Testis (tissue), 3 donors: ENCODE measurements around the gene RGS6. TPM values are rescaled to one million over a fixed set of nuclear protein-coding genes. Genes with fewer than 3 reads are reported as not detected.

Experiments
- DNase-seq: peaks from one replicate; pipeline ENCODE4 v3.0.0-alpha.2; 2019
- H3K27ac ChIP-seq, 2 donors: fragments of 200-600 bp; sonication (generic); one replicate each; pipeline ENCODE4 v1.5.1; 2019
- H3K27me3 ChIP-seq: fragments of 200-600 bp; sonication (generic); one replicate; pipeline ENCODE4 v1.5.1; 2019
- H3K36me3 ChIP-seq: fragments of 200-600 bp; sonication (generic); one replicate; pipeline ENCODE4 v1.5.1; 2017; ENCODE audit warnings: low read depth; ENCODE audit errors: missing control alignments
- H3K4me1 ChIP-seq: fragments of 200-600 bp; sonication (generic); one replicate; pipeline ENCODE4 v1.5.1; 2019
- H3K4me3 ChIP-seq, 2 donors: fragments of 200-600 bp; sonication (generic); one replicate each; pipeline ENCODE4 v1.5.1; 2017 to 2019
- H3K9me3 ChIP-seq: fragments of 200-600 bp; sonication (generic); one replicate; pipeline ENCODE4 v1.5.1; 2017
- POLR2A ChIP-seq: fragments of 450-650 bp; IDR thresholded peaks from one replicate; pipeline ENCODE4 v1.6.1; 2017; ENCODE audit warnings: antibody characterized with exemption, mild to moderate bottlenecking, moderate library complexity
- WGBS, 2 donors: methylation state at CpG; one replicate each; pipeline ENCODE4 v1.1.5; 2018; 5-methylcytosine and 5-hydroxymethylcytosine counted together
- intact Hi-C: fragments of 100-400 bp; cut with DNase I; formaldehyde crosslinking; loops from one replicate; pipeline ENCODE4 v1.15.1; 2023; ENCODE audit warnings: low total_unique reads
- polyA plus RNA-seq: library from polyadenylated mRNA; stranded (reverse); fragments of 350-450 nt; fragmentation: Illumina TruSeq; extraction: RNeasy Lipid Tissue Mini Kit (QIAGEN cat#74804); gene quantifications from one replicate; pipeline ENCODE4 v1.2.3, GENCODE V29; 2014; ENCODE audit warnings: low read depth, low replicate concordance; ENCODE audit not compliant: insufficient read depth
- total RNA-seq, 2 donors: library from RNA; depleted of rRNA; stranded (reverse); fragments of >200 nt; gene quantifications; one replicate each; pipeline ENCODE4 v1.2.3, GENCODE V29; 2016
- TF ChIP-seq, protein P1 (sequence below), 3 experiments: fragments of 450-650 bp in 2 of 3; fragments of 200-600 bp in 1 of 3; sonication (generic) in 1 of 3; IDR thresholded peaks; one replicate each; pipeline ENCODE4 v1.5.1; 2016 to 2019; ENCODE audit warnings: antibody characterized with exemption in 3 of 3, mild to moderate bottlenecking in 2 of 3, moderate library complexity in 1 of 3

Gene RGS6
- total and polyA plus RNA-seq, 3 donors from 2014 or later, result 6.3 to 21.3 (median 16.0) TPM

DNA sequence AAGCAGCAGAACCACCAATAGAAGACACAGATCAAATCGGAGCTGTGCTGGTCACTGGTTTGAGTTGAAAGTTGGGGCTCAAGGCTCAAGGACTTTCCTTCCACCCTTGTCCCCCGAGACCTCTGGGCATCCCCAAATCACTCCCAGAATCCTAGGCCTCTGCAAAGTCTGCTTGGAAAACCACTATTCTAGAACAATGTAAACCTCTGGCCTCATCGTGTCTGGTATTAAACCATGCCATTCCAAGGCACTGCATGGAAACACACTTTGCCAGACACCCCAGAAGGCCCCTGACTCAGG lies 673.6 kb downstream of the RGS6 start:
- 92 to 95% methylated on average over 3 of the region's 3 CpGs for WGBS, 2 donors
- H3K4me3 ChIP-seq, result no peak overlapping the region
- no peaks in the 10 kb centered on the region for H3K27me3 ChIP-seq
- DNase-seq, result no peak
- no peak for TF ChIP-seq POLR2A
- TF ChIP-seq, protein P1, sequence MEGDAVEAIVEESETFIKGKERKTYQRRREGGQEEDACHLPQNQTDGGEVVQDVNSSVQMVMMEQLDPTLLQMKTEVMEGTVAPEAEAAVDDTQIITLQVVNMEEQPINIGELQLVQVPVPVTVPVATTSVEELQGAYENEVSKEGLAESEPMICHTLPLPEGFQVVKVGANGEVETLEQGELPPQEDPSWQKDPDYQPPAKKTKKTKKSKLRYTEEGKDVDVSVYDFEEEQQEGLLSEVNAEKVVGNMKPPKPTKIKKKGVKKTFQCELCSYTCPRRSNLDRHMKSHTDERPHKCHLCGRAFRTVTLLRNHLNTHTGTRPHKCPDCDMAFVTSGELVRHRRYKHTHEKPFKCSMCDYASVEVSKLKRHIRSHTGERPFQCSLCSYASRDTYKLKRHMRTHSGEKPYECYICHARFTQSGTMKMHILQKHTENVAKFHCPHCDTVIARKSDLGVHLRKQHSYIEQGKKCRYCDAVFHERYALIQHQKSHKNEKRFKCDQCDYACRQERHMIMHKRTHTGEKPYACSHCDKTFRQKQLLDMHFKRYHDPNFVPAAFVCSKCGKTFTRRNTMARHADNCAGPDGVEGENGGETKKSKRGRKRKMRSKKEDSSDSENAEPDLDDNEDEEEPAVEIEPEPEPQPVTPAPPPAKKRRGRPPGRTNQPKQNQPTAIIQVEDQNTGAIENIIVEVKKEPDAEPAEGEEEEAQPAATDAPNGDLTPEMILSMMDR (IDR thresholded peaks at IDR 0.05), result no peak
- intact Hi-C loops, result no loop called here
- no peaks in the 10 kb centered on the region for H3K36me3 ChIP-seq
- H3K9me3 ChIP-seq, result no peaks in the 10 kb centered on the region
- H3K4me1 ChIP-seq, result no peaks in the 10 kb centered on the region
- H3K27ac ChIP-seq, result no peak overlapping the region

DNA sequence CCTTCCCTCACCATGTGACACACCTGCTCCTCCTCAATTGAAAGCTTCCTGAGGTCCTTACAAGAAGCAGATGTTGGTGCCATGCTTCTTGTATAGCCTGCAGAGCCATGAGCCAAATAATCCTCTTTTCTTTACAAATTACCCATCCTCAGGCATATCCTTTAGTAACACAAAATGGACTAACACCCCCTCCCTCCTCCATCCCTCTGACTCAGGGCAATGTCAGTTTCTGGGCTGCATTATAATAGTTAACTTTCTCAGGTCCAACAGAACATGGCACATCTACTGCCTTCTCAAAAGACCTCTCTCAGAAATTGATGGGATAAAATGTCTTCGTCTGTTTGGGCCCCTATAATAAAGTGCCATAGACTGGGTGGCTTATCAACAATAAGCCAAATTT lies 674.6 kb downstream of the RGS6 start:
- no peak overlapping the region for H3K4me3 ChIP-seq
- no peaks in the 10 kb centered on the region for H3K9me3 ChIP-seq
- 96 to 100% methylated on average over 1 of the region's 1 CpG for WGBS, 2 donors
- no peaks in the 10 kb centered on the region for H3K36me3 ChIP-seq
- no peak for DNase-seq
- H3K4me1 ChIP-seq, result no peaks in the 10 kb centered on the region
- no peaks in the 10 kb centered on the region for H3K27me3 ChIP-seq
- TF ChIP-seq, protein P1 (IDR thresholded peaks at IDR 0.05), result no peak
- TF ChIP-seq POLR2A, result no peak
- intact Hi-C loops, result no loop called here
- no peak overlapping the region for H3K27ac ChIP-seq

DNA sequence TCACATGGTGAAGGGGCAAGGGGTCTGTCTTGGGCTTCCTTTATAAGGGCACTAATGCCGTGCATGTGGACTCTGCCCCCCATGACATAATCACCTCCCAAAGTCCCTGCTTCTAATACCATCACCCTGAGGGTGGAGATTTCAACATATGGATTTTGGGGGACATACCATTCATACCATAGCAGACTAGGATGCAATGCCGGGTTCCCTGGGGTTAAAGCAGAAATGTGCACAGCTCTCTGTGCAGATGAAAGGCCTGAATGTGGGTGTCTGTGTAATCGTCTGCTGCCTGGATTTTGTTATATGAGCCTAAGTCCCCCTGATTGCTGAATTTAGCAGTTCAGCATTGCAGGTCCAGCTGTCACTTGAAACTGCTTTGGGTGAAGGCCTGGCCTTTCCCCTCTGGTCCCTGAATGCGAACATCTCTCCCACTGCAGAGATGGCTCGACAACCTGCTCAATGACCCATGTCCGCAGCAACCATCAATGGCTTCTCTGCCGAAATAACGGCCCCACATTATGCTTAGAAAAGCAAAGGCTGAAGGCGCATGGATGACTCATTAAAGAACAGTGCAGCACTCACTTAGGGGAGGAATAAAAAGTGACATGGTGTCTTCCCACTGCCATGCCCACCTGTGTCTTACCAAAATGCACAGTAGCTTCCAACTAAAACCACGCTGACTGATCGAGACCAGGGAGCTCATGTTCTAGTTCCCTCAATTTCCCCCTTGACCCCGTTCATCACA lies 675.3 kb downstream of the RGS6 start:
- no peaks in the 10 kb centered on the region for H3K27me3 ChIP-seq
- no peak for DNase-seq
- H3K36me3 ChIP-seq, result no peaks in the 10 kb centered on the region
- H3K27ac ChIP-seq, result no peak overlapping the region
- TF ChIP-seq, protein P1 (IDR thresholded peaks at IDR 0.05), result no peak
- TF ChIP-seq POLR2A, result no peak
- no peaks in the 10 kb centered on the region for H3K4me1 ChIP-seq
- 88 to 92% methylated on average over 12 of the region's 12 CpGs for WGBS, 2 donors
- H3K4me3 ChIP-seq, result no peak overlapping the region
- H3K9me3 ChIP-seq, result no peaks in the 10 kb centered on the region
- intact Hi-C loops, result no loop called here

DNA sequence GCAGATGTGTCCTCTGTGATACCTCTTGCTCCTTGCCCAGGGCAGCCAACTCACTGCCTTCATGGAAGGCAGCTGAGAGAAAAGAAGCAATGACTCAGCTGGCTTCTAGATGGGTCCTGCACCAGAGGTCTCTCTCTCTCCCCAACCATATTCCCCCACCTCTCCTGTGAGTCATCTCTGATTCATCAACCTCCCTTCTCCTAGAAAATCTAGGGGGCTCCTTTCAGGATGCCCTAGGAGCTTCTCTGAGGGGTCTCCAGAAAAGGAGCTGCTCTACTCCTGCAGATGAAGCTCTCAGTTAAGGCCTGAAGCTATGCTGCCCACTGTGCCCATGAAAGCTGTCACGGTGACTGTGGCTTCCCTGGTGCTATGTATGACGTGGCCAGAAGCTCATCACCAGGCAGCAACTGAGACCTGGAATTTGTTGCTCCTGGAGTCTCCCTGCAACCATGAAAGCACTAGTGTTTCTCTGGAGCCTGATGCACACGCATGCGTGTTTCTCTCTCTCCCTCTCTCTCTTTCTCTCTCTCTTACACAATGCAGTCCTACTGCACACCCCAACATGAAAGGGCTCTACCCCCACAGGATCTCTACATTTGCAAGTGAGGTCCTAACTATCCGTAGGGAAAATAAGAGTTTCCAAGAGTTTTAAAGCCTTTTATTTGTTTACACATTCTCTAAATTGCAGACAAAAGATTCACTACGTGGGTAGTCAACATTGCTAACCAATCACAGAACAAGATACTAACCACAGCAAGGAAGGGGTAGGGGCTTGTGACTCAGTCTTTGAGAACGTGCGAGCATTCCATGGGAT lies 676.4 kb downstream of the RGS6 start:
- Histone ChIP-seq H3K4me1 (peaks cover 6% of the 10 kb centered on the region), H3K9me3 (no peaks in the 10 kb centered on the region), H3K27me3 (no peaks in the 10 kb centered on the region), H3K4me3 (no peak overlapping the region), H3K27ac (no peak overlapping the region), H3K36me3 (no peaks in the 10 kb centered on the region)
- intact Hi-C loops, result no loop called here
- no peak for DNase-seq
- WGBS, 2 donors, result 87 to 92% methylated on average over 8 of the region's 8 CpGs
- TF ChIP-seq, protein P1 (IDR thresholded peaks at IDR 0.05), result no peak
